HG02678 (cell line): ENCODE measurements around the gene PXDC1.
"Not testable (repeated sequence)": the region's sequence is repeated elsewhere in the genome, so short reads cannot be mapped to it uniquely, and the experiment has no call there.

Experiments used
- ATAC-seq: cut with Tn5 transposase; IDR thresholded peaks from one replicate; pipeline ENCODE4 v1.9.1; 2021; ENCODE audit warnings: mild to moderate bottlenecking, moderate library complexity; ENCODE audit not compliant: unreplicated experiment

Gene PXDC1

GRCh38 chr6:3762852-3763251 lies 11.3 kb upstream of the PXDC1 start:
- no peak for ATAC-seq

DNA sequence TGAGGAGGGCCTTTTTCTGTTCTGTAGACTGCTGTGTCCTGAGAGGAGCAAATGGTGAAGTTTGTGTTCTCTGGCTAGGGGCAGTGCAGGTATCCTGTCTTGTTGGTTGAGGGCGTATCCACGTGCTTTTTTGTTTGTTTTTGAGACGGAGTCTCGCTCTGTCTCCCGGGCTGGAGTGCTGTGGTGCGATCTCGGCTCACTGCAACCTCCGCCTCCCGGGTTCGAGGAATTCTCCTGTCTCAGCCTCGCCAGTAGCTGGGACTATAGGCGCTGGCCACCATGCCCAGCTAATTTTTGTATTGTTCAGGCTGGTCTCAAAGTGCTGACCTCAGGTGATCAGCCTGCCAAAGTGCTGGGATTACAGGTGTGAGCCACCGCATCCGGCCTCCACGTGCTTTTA lies 10.8 kb upstream of the PXDC1 start:
- ATAC-seq, result no peak

DNA sequence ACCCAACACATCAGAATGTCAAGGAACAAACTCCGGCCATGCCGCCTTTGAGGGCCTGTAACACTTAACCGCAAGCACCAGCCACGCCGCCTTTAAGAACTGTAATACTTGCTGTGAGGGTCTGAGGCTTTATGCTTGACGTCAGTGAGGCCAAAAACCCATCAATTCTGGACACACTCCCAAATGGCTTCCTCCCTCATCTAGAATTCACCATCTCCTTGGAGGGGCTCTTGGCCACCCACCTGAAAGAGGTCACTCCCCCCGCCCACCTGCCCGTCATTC lies 10.4 kb upstream of the PXDC1 start:
- no peak for ATAC-seq

DNA sequence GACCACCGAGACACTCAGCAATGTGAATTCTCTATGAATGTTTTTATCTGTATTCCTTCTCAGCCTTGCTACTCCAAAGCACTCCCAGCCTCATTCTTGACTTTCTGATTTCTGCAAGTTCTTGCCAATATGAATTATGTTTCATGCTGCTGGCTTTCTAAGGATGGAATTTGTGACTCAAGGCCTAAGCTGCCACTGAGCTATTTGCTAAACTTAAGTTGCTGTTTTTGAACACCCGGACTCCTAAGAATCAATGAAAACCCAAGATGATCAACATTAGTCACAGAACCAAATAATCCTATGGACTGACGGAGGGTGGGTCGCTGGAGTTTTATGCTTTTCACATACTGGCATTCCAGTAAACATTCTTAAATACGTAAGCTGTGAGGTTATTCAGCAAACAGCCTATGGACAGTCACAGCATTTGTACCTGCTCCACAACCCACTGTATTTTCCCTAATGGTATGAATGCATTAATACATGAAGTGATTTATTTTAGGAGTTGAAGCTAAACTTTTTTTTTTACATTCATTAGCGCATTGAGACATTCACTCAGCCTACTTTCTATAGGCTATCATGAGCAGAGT lies 8.2 kb upstream of the PXDC1 start:
- no peak for ATAC-seq

GRCh38 chr6:3758842-3759144 lies 7.3 kb upstream of the PXDC1 start:
- ATAC-seq, result no peak

DNA sequence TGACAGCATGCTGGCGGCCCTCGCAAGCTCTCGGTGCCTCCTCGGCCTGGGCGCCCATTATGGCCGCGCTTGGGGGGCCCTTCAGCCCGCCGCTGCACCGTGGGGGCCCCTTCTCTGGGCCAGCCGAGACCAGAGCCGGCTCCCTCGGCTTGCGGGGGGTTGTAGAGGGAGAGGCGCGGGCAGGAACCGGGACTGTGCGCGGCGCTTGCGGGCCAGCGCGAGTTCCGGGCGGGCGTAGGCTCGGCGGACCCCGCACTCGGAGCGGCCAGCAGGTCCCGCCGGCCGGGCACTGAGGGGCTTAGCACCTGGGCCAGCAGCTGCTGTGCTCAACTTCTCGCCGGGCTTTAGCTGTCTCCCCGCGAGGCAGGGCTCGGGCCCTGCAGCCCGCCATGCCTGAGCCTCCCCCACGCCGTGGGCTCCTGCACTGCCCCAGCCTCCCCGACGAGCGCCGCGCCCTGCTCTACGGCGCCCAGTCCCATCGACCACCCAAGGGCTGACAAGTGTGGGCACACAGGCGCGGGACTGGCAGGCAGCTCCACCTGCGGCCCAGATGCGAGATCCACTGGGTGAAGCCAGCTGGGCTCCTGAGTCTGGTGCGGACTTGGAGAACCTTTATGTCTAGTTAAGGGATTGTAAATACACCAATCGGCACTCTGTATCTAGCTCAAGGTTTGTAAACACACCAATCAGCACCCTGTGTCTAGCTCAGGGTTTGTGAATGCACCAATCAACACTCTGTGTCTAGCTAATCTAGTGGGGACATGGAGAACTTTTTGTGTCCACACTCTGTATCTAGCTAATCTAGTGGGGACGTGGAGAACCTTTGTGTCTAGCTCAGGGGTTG lies 6.7 kb upstream of the PXDC1 start:
- ATAC-seq, result not testable (repeated sequence)

DNA sequence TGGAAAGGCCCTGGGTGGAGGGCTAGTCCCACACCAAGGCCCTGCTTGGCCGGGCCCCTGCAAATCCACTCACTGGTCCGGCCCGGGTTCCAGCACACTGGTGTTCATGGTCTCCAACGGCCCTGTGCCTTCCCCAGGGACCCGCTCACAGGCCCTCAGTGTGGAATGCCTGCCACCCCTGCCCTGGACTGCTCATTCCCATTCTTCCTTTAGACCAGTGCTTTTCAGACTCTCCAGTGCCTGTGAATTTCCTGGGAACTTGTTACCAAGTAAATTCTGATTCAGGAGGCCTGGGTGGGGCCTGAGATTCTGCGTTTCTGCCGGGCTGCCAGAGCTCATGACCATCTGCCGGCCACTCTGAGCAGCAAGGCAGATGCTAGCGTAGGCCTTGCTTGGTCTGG lies 5.7 kb upstream of the PXDC1 start:
- ATAC-seq, result no peak

GRCh38 chr6:3756546-3756945 lies 5.0 kb upstream of the PXDC1 start:
- ATAC-seq, result no peak

- ATAC-seq, result no peak
Observed at GRCh38 chr6:3755637-3756545, 4.4 kb upstream of the PXDC1 start.

GRCh38 chr6:3754776-3755175 lies 3.3 kb upstream of the PXDC1 start:
- no peak for ATAC-seq

DNA sequence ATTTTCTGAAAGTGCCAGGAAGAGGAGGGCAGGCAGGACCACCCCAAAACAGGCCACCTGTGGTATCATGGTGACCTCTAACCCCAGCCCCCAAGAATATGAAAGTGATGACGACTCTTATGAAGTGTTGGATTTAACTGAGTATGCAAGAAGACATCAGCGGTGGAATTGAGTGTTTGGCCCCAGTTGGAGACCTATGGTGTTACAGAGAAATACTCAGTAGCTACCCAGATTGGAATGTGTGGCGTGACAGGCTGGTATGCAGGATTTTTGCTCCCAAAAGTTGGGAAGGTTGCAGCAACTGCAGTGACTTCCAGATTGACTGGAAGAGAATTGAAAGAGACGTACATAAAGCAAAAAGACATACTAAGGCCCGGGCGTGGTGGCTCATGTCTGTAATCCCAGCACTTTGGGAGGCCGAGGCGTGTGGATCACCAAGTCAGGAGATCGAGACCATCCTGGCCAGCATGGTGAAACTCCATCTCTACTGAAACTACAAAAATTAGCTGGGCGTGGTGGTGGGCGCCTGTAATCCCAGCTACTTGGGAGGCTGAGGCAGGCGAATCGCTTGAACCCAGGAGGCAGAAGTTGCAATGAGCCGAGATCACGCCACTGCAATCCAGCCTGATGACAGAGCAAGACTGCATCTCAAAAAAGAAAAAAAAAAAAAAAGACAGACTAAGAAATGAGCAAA lies 2.7 kb upstream of the PXDC1 start:
- ATAC-seq, result not testable (repeated sequence)

- ATAC-seq, result no peak
Observed at GRCh38 chr6:3753228-3753835, 1.8 kb upstream of the PXDC1 start.

DNA sequence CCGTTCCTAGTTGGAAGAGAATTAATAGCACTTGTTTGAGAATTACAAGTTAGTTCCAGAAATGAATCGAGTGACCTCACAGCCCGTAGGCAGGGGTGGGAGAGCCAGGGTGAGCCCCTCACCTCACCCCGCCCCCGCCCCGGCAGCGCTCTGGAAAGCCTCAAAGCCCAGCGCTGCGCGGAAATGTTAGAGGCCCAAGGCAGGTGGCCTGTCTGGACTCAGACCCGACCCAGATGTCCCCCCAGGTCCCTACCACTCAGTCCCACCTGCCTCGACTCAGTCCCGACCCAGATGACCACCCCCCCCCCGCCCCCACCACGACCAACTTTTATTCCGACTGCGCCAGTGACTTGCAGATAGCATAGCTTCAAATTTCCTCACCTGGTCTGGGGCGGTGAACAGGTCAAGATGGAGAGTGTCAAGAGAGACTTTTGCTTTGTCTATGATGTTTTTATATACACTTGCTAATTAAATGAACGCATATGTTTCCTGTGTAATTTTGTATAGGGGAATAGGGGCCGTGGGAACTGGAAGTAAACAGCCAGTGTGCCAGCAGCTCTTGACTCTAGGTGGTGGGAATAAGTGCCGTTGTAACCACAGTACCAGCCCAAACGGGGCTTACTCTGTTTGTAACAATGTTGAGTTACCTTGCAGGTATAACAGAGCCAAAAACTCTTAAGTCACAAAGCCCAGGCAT lies 1.2 kb upstream of the PXDC1 start:
- no peak for ATAC-seq

DNA sequence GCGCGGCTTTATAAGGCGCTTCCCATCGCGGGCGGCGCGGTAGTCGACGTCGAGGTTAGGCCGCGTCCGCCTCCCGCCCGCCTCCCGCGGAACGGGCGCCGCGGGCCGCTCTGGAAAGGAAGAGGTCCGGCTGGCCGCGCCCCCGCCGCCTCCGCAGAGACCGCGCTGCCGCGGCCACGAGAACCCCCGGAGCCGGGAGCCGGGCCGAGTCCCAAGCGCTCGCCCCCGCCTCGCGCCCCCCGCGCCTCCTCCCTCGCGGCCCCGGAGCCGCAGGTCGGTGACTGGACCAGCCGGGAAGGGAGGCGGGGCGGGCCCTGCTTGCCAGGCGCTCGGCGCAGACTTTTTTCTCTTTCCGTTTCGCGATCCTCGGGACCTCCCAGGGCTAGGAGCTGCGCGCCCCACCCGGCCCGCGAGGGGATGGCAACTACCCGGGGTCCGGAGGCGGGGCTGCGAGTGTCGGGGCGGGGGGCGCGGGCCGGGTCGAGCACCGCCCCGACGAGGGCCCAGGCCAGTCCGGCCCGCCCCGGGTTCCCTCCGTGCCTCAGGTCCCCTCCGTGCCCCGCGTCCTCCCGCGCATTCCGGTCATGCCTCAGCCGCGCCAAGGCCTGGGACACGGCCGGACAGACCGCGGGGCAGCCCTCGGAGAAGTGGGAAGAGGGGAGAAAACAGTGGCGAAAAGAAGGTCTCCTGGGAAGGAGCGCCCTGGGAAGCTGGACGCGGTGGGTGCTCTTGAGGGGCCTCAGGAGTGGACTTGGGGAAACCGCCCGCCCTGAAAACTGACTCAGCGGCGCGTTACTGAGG lies 417 bp upstream of the PXDC1 start:
- ATAC-seq, result peak; percentile 68

DNA sequence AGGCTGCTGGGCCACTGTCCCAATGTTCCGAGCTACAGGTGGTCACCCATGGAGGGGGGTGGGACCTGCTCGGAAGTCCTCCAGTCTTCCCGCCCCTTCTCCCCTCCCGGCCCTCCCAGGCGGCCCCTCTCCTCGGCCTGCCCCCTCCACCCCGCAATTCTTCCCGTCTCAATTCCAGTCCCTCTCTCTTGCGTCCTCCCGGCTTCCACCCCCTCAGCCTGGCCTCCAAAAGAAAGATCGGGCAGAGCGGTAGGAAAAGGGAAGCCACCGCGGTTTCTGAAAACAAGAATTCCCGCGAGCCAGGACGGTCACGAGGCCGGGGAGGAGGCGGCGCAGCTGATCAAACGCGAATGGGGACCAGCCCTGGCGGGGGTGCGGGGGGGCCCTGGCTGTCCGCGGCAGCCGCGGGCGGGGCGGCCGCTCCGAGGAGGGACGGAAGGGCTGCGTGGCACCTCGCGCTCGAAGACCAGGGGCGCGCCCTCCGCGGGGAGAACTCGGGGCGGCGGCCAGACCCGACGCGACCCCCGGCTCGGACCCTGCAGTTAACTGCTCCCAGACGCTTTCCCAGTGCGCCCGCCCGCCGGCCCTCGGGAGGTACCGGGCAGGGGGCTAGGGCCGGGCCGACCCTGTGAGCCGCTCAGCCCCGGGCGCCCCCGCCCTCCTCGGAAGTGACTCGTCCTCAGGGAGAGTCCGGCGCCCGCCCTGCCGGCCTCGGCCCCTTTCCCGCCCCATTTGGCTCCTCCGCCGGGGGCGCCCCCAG lies 1.0 kb downstream of the PXDC1 start:
- ATAC-seq, result no peak

DNA sequence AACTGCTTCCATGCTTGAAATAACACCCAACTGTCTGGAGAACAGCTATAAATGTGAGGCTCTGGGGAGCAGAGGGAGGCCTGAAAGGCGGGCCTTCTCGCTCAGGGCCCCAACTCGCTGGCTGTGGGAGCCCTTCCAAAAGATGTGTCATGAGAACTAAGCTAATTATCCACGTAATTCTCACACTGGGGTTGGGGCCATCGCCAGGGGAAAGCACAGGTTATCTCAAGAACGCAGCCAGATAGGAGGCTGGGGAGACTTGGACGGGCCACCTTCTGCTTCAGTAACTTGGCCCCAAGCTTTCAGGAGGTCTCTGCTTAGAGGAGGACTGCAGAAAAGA lies 1.6 kb downstream of the PXDC1 start:
- no peak for ATAC-seq

DNA sequence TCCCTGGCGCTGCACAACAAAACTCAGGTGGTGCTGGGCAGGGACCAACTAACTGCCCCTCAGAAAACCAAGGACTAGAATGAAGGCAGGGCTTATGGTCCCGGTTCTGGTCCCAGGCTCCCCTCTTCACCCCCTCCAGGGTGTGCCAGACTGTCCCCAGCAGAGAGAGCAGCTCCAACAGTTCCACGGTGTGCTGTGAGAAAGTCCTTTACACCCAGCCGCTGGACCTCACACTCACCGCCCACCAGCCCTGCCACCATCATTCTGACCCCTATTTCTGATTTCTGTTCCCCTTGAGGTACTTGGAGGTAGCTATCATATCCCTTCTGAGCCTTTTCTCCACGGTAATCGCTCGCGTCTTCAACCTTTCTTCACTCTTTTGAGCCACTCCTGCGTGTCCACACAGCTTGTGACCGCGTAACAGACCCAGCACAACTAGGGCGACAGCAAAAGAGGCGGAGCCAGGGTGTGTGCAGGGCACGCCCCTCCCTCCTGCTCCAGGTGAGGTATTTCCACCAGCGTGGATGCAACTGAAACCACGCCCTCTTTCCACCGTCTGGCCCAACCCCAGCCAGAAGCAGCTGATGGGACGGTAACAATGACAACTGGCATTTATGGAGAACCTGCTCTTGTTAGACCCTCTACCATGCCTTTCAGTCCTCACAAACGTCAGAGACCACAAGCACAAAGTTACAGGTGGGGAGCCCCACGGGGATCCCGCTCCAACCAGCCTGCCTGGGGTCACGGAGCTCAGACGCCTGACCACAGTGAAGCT lies 2.3 kb downstream of the PXDC1 start:
- ATAC-seq, result no peak
